Measurements from ENCODE around the gene SUN1.
A peak's percentile ranks its signal among the peaks of the same experiment; 100 is the strongest.
"Not testable (repeated sequence)": the region's sequence is repeated elsewhere in the genome, so short reads cannot be mapped to it uniquely, and the experiment has no call there.

The SUN1 gene

DNA sequence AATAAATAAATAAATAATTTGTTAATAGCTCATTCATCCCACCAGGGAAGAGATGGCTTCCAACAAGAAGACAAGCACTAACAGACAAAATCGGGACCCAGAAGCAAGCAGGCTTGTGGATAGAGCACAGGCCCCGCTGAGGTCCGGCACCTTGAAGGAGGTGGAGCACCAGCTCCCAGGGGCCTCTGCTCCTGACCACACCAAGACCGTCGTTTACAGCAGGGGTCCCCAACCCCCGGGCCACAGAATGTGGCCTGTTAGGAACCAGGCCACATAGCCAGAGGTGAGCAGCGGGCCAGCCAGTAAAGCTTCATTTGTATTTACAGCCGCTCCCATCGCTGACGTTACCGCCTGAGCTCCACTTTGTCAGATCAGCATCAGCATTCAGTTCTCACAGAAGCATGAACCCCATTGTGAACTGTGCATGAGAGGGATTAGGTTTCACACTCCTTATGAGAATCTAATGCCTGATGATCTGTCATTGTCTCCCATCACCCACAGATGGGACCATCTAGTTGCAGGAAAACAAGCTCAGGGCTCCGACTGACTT is 33.3 kb upstream of the SUN1 start:
- TF ChIP-seq, protein P1, sequence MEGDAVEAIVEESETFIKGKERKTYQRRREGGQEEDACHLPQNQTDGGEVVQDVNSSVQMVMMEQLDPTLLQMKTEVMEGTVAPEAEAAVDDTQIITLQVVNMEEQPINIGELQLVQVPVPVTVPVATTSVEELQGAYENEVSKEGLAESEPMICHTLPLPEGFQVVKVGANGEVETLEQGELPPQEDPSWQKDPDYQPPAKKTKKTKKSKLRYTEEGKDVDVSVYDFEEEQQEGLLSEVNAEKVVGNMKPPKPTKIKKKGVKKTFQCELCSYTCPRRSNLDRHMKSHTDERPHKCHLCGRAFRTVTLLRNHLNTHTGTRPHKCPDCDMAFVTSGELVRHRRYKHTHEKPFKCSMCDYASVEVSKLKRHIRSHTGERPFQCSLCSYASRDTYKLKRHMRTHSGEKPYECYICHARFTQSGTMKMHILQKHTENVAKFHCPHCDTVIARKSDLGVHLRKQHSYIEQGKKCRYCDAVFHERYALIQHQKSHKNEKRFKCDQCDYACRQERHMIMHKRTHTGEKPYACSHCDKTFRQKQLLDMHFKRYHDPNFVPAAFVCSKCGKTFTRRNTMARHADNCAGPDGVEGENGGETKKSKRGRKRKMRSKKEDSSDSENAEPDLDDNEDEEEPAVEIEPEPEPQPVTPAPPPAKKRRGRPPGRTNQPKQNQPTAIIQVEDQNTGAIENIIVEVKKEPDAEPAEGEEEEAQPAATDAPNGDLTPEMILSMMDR (IDR thresholded peaks at IDR 0.05; ENCODE audit: insufficient read depth, low read depth, low read length, missing control alignments): no peak
- no peak overlapping the region for H3K4me3 ChIP-seq (ENCODE audit: low read length)
- no peak for DNase-seq (ENCODE audit: low read depth)

DNA sequence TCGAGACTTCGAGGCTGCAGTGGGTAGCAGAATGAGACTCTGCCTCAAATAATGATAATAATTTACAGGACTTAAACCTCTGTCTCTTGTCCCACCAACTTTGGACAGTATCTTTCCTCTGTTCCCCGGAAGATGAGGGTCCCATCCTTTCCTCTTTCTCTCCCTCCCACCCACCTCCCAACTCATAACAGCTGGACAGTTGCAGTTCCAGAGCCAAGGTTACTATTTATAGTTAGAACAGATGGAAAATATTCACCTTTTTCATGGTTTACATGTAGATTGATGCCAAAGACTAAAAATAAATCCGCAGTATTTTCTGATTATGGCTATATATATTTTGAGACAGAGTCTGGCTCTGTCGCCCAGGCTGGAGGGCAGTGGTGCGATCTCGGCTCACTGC is 31.6 kb upstream of the SUN1 start:
- TF ChIP-seq, protein P1 (IDR thresholded peaks at IDR 0.05; ENCODE audit: insufficient read depth, low read depth, low read length, missing control alignments): no peak
- no peak for DNase-seq (ENCODE audit: low read depth)

DNA sequence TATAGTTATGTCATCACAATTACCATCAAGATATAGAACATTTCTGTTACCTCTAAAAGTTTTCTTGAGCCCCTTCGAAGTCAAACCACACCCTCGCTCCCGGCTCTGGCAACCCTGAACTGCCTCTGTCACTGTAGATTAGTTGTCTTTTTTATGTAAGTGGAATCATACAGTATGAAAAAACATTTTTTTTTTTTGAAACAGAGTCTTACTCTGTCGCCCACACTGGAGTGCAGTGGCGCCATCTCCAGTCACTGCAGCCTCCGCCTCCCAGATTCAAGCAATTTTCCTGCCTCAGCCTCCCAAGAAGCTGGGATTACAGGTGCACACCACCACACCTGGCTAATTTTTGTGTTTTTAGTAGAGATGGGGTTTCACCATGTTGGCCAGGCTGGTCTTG is 30.9 kb upstream of the SUN1 start:
- DNase-seq (ENCODE audit: low read depth); H3K4me3 ChIP-seq (ENCODE audit: low read length): not testable (repeated sequence)

More for the DNA sequence above, 31.6 kb upstream of the SUN1 start:
- no peak overlapping the region for H3K4me3 ChIP-seq (ENCODE audit: low read length)

DNA sequence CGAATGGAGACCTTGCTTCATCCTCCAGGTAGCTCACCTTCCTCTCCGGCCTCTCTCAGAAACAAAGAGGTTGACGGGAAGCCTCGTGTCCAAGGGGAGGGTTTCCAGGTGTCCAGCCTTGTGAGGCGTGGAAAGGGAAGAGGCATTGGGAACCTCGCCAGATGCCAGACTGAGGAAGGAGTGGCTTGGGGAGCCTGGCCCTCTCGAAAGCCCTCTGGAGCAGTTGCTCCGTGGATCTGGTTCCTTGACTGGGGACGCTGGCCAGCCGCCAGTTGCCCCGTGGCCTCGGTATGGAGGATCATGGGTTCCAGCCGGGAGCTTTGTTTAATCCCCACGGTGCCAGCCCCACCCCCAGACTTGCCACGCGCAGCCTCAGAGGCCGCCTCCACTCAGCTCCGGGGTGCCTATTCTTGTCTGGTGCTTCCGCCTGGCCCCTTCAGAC is 30.3 kb upstream of the SUN1 start:
- peak; percentile 39 for DNase-seq (ENCODE audit: low read depth)
- TF ChIP-seq, protein P1 (IDR thresholded peaks at IDR 0.05; ENCODE audit: insufficient read depth, low read depth, low read length, missing control alignments): no peak
- no peak overlapping the region for H3K4me3 ChIP-seq (ENCODE audit: low read length)

DNA sequence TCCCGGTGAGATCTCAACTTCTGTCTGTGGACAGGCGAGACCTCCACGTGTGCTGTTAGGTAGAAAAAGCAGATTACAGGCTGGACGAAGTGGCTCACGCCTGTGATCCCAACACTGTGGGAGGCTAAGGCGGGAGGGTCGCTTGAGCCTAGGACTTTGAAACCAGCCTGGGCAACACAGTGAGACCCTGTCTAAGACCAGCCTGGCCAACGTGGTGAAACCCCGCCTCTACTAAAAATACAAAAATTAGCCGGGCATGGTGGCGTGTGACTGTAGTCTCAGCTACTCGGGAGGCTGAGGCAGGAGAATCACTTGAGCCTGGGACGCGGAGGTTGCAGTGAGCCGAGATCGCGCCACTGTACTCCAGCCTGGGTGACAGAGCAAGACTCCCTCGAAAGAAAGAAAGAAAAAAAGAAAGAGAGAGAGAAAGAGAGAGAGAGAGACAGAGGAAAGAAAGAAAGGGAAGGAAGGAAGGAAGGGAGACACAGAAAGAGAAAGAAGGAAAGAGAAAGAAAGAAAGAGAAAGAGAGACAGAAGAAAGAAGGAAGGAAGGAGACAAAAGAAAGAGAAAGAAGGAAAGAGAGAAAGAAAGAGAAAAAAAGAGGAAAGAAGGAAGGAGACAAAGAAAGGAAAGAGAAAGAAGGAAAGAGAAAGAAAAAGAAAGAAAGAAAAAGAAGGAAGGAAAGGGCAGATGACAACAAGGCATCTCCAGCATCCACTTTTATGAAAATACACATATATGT is 29.6 kb upstream of the SUN1 start:
- TF ChIP-seq, protein P1 (IDR thresholded peaks at IDR 0.05; ENCODE audit: insufficient read depth, low read depth, low read length, missing control alignments): no peak
- H3K4me3 ChIP-seq (ENCODE audit: low read length): no peak overlapping the region

DNA sequence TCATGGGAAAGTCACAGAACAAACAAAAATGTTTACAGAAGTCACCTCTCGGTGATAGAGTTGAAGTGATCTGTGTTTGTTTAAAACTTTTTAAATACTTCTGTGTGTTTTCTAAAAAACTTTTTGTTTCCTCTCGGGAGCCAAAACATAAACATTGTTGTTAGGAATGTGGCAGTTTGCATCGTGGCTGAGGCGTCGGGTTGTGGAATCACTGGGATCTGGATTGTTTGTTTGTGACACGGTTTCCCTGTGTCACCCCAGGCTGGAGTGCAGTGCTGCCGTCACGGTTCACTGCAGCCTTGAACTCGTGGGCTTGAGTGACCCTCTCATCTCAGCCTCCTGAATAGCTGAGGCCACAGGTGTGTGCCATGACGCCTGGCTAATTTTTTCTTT is 29.0 kb upstream of the SUN1 start:
- H3K4me3 ChIP-seq (ENCODE audit: low read length): no peak overlapping the region
- DNase-seq (ENCODE audit: low read depth): no peak
- TF ChIP-seq, protein P1 (IDR thresholded peaks at IDR 0.05; ENCODE audit: insufficient read depth, low read depth, low read length, missing control alignments): no peak

More for the DNA sequence above, 29.6 kb upstream of the SUN1 start:
- no peak for DNase-seq (ENCODE audit: low read depth)

DNA sequence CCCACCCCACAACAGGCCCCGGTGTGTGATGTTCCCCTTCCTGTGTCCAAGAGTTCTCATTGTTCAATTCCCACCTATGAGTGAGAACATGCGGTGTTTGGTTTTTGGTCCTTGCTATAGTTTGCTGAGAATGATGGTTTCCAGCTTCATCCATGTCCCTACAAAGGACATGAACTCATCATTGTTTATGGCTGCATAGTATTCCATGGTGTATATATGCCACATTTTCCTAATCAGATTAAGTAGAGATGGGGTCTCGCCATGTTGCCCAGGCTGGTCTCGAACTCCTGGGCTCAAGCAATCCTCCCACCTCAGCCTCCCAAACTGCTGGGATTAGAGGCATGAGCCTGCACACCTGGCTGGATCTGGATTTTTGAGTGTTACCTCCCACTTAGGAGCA is 28.5 kb upstream of the SUN1 start:
- DNase-seq (ENCODE audit: low read depth); H3K4me3 ChIP-seq (ENCODE audit: low read length): not testable (repeated sequence)

DNA sequence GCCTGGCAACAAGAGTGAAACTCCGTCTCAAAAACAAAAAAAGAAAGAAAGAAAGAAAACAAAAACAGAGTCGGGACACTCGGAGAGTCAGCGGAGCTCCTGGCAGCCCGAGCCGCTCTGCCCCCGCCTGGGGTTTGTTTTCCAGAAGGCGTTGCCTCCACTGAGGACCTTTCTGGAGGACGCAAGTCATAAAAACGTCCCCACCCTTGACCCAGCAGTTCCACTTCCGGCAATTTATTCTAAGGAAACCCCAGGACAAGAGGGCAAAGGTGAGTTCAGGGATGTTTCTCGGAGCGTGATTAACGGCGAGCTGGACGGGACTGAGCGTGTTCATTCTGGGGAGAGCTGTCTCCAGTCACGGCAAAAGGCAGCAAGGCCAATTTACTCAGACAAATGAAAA is 27.0 kb upstream of the SUN1 start:
- TF ChIP-seq, protein P1 (IDR thresholded peaks at IDR 0.05; ENCODE audit: insufficient read depth, low read depth, low read length, missing control alignments): no peak
- no peak for DNase-seq (ENCODE audit: low read depth)
- H3K4me3 ChIP-seq (ENCODE audit: low read length): no peak overlapping the region
